ENCODE data around the gene POLE4. TPM values are rescaled to one million over a fixed set of nuclear protein-coding genes. Genes with fewer than 3 reads are reported as not detected.
A peak's percentile ranks its signal among the peaks of the same experiment; 100 is the strongest.

The POLE4 gene
- total RNA-seq, 1 donor from 2014 or later = 14.7 TPM

- no peak for DNase-seq (ENCODE audit: low read depth)
These were observed 18.3 kb upstream of the POLE4 start for GRCh38 chr2:74939919-74940812.

DNA sequence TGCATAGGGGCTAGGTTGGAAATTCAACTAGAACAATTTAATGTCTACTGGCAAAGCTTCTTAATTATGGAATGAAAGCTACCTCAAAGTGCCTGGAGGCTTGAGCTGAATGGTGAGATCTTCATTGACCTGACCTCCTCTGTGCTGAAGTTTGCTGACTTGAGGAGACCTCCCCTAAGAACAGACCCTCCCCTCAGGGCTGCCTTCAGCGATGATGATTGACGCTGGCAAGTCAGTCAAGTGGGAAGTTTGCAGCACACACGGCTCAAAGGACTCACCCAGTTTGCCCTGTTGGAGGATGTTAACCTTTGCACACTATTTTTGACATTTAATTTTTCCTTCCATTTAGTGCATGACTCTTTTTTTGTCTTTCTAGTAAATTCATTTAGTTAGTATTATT, 17.2 kb upstream of the POLE4 start:
- no peak for DNase-seq (ENCODE audit: low read depth)

DNA sequence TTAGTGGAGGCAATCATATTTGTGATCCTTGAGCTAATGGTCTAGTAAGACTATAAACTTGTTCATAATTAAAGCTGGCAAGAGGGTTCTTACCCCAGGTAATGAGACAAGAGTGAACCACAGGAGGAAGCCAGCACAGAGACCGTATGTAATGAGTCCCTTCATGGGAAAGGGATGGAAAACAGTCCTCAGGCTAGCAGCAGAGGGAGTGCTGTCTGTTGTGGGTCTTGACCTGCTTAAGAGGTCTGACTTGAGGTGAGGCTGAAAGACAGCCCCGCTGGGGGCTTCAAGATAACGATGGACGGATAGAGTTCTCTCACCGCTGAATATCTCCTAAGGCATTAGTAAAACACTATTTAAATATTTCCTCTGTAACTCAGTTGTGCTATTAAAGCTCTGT, 16.2 kb upstream of the POLE4 start:
- no peak for DNase-seq (ENCODE audit: low read depth)

DNA sequence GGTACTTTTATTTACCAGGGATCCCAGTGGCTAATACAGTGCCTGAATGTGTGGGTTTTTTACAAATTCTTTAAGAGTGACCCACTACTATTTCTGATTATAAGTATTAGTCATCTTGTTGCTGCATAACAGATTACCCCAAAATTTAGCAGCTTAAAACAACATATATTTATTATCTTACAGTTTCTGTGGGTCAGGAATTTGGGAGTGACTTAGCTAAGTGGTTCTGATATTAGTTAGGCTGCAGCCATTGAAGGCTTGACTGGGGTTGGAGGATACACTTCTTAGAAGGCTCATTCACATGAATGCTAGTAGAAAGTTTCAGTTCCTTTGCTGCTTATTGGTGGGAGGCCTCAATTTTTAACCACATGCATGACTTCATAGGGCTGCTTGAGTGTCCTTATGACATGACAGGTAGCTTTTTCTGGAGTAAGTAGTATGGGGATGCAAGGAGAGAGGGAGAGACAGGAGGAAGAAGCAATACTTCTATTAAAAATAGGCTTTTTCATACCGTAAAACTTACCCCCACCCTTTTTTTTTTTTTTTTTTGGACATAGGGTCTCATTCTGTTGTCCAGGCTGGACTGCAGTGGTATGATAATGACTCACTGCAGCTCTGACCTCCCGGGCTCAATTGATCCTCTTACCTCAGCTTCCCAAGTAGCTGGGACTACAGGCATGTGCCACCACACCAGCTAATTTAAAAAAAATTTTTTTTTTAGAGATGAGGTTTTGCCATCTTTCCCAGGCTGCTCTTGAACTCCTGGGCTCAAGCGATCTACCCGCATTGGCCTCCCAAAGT, 13.3 kb upstream of the POLE4 start:
- no peak for DNase-seq (ENCODE audit: low read depth)

DNA sequence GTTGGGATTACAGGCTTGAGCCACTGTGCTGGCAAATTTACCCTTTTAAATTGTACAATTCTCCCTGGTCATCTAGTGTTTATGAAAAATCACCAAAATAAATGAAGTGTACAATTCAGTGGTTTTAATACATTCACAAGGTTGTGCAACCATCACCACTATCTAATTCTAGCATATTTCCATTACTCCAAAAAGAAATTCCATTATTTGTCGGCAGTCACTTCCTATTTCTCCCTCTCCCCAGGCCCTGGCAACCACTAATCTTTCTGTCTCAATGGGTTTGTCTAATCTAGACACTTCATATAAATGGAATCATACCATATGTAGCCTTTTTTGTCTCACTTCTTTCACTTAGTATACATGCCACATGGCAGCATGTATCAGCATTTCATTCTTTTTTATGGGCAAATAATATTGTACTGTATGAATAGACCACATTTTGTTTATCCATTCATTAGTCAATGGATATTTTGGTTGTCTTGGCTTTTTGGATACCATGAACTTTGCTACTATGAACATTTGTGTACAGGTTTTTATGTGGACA, 12.6 kb upstream of the POLE4 start:
- no peak for DNase-seq (ENCODE audit: low read depth)

- no peak for DNase-seq (ENCODE audit: low read depth)
These were observed 10.7 kb upstream of the POLE4 start for GRCh38 chr2:74947703-74948102.

DNA sequence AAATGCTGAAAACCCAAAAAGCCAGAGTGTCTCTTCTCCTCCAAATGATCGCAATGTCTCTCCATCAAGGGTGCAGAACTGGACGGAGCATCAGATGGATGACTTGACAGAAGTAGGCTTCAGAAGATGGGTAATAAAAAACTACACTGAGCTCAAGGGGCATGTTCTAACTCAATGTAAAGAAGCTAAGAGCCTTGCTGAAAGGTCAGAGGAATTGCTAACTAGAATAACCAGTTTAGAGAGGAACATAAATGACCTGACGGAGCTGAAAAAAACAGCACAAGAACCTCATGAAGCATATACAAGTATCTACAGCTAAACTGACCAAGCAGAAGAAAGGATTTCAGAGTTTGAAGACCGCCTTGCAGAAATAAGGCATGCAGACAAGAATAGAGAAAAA, 9.7 kb upstream of the POLE4 start:
- DNase-seq (ENCODE audit: low read depth) = no peak

- peak; percentile 71 for DNase-seq (ENCODE audit: low read depth)
These were observed 7.2 kb upstream of the POLE4 start for GRCh38 chr2:74951211-74951754.

DNA sequence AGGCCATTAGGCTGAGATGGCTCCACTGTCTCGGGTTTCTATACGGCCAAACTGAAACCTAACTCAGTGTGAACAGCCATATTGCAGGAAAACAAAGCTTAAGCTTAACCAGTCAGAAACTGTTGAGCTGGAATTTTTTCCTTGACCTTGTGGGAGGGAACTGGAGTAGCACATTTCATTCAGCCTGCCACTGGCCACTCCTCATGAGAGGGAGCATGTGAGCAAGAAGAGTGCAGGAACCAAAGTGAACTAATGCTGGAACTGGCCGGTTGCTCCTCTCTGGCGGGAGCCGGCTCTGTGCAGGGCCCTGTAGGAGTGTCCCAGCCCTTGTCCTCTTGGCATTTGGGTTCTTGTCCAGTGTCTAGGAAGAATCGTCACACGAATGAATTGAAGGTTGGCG, 5.9 kb upstream of the POLE4 start:
- DNase-seq (ENCODE audit: low read depth) = peak; percentile 2

GRCh38 chr2:74953796-74954499, 4.5 kb upstream of the POLE4 start:
- no peak for DNase-seq (ENCODE audit: low read depth)

- no peak for DNase-seq (ENCODE audit: low read depth)
These were observed 4.0 kb upstream of the POLE4 start for GRCh38 chr2:74954500-74954874.

GRCh38 chr2:74957886-74958273, 563 bp upstream of the POLE4 start:
- DNase-seq (ENCODE audit: low read depth) = peak; percentile 4

- no peak for DNase-seq (ENCODE audit: low read depth)
These were observed 786 bp downstream of the POLE4 start for GRCh38 chr2:74959106-74959751.

DNA sequence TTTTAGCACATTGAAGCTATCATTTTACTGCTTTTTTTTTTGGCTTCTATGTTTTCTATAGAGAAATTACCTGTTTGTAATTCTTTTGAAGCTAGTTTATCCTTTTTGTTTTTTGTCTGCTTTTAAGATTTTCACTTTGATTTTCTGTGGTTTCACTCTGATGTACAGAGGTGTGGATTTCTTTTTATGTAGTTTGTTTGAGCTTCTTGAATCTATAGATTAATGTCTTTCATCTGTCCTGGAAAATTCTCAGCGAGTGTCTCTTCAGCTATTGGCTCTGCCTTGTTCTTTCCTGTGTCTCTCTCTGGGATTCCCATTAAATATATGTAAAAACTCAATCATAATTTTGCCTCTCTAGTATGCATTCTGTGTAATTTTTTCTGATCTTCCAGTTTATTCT, 8.4 kb downstream of the POLE4 start:
- DNase-seq (ENCODE audit: low read depth) = no peak

GRCh38 chr2:74975016-74975415, 16.6 kb downstream of the POLE4 start:
- DNase-seq (ENCODE audit: low read depth) = no peak

DNA sequence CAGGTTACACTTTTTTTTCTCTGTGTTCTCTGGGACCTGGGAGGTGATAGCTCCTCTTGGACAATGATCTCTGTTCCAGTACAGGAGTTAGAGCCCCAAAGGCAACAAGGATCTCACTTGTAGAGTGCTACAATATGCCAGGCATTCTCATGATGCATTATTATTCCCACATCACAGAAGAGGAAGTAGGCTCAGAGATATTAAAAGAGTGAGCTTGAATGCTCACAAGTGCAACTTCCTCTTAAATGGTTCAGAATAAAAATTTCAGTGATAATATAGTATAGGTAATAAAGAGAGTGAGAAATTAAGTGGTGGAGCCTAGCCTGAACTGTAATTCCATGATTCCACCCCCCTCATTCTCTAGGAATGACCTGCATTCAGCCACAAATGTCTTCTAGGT, 21.4 kb downstream of the POLE4 start:
- DNase-seq (ENCODE audit: low read depth) = no peak

GRCh38 chr2:74982577-74982976, 24.1 kb downstream of the POLE4 start:
- DNase-seq (ENCODE audit: low read depth) = no peak

GRCh38 chr2:74983631-74984392, 25.4 kb downstream of the POLE4 start:
- no peak for DNase-seq (ENCODE audit: low read depth)

GRCh38 chr2:74984947-74985637, 26.6 kb downstream of the POLE4 start:
- DNase-seq (ENCODE audit: low read depth) = no peak
